H54 (cell line): Measurements from ENCODE around the gene ADGRG1.

Experiments
- DNase-seq: peaks from one replicate; pipeline ENCODE4 v3.0.0; 2011; ENCODE audit warnings: low spot score, mixed read lengths; ENCODE audit not compliant: insufficient read length
- FAIRE-seq: peaks from 3 replicates; lab custom pipeline; 2011; peaks lifted over from hg19 to GRCh38; lab: Jason Lieb, UNC
- POLR2A ChIP-seq: IDR thresholded peaks from 2 replicates; pipeline ENCODE4 v1.6.1; 2011; ENCODE audit warnings: low read depth, mild to moderate bottlenecking, low read length

Gene ADGRG1

DNA sequence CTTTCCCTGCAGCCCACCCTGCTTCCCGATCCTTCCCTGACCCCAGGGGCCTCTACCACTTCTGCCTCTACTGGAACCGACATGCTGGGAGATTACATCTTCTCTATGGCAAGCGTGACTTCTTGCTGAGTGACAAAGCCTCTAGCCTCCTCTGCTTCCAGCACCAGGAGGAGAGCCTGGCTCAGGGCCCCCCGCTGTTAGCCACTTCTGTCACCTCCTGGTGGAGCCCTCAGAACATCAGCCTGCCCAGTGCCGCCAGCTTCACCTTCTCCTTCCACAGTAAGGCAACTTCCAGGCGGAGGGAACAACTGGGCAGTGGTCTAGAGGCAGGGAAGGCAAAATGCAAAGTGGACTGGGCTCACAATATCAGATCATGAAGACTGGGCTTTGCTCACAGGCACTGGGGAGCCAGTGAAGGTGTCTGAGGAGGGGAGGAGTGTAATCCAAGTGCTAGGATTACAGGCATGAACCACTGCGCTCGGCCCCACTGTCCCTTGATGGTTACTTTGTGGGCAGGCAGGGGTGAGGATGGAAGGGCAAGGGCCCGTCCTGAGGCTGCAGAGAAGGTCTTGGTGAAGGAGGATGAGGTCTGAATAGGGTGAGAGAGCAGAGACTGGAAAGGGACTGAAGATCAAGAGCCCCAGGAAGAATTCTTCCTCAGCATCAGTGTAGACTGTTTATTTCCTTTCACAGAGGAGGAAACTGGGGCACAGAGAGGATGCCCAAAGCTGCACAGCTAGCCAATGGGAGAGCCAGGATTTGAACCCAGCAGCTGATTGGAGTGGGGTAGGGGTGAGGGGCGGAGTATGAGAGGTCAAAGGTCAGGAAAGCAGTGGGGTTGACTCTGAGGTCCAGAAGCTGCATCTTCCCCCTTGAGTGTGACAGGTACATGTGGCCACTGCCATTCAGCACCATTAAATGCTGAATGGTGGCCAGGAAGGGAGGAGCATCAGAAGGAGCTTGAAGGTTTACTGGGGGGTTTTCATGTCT is 23.2 kb downstream of the ADGRG1 start:
- no peak for TF ChIP-seq POLR2A
- no peak for DNase-seq
- no peak for FAIRE-seq

DNA sequence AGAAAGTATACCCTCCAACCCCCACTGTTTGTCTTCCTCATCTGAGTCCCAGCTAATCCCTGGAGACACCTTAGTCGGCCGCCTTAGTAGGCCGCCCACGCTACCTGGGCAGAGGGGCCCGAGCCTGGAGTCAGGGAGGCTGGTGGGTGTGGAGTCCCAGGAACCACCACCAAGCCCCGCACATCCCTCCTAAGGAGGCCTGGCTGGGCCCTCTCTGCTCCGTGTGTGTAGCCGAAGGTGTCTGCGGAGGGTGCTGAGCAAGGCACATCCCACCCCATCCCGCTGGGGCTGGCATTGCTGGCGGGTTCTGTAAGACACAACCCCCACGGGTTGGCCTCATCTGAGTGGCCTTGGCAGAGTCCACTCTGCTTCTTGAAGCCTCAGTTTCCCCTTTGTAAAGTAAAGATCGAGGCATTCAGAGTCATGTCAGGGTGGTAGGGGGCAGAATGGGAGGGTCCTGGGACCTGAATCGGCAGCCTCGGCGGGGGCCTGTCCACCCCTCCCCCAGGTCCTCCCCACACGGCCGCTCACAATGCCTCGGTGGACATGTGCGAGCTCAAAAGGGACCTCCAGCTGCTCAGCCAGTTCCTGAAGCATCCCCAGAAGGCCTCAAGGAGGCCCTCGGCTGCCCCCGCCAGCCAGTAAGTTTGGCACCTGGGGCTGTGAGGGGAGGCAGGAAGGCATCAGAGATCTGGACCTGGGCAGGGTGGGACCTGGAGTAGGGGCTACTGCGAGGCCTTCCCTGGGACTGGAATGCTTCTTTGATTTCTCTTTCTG is 24.5 kb downstream of the ADGRG1 start:
- no peak for TF ChIP-seq POLR2A
- no peak for DNase-seq
- FAIRE-seq = no peak

DNA sequence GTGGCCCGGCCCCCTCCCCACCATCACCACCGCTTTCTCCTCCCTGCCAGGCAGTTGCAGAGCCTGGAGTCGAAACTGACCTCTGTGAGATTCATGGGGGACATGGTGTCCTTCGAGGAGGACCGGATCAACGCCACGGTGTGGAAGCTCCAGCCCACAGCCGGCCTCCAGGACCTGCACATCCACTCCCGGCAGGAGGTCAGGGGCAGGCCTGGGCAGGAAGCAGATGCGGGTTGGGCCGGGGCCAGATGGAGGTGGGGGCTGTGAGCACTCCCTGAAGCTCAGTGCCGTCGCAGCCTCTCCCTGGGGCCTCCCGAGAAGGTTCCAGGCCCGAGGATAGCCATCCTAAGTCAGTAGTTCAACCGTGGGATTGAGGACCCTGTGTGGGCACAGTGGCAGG is 25.5 kb downstream of the ADGRG1 start:
- no peak for TF ChIP-seq POLR2A
- no peak for DNase-seq
- no peak for FAIRE-seq

DNA sequence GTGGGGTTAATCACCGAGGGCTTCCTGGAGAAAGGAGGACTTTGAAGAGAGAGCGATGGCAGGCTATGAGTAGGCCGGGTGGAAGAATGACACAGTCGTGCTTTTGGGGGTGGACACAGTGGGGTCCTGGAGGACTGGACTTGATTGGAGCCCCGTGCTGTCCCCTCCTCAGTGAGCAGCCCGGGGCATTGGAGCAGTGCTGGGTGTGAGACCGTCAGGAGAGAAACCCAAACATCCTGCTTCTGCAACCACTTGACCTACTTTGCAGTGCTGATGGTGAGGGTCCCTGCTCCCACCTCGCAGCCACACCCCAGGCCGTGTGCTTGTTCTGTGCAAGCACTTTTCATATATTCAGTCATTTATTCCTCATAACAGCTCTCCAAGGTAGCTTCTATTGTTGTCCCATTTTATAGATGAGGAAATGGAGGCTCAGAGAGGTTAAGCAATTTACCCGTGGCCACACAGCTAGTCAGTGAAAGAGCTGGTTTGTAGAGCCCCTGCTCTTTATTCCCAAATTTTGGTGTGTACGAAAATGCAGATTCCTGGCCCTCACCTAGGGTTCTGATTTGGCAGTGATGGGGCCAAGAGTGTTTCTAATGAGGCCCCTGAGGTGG is 28.0 kb downstream of the ADGRG1 start:
- no peak for FAIRE-seq
- TF ChIP-seq POLR2A = no peak
- DNase-seq = no peak

DNA sequence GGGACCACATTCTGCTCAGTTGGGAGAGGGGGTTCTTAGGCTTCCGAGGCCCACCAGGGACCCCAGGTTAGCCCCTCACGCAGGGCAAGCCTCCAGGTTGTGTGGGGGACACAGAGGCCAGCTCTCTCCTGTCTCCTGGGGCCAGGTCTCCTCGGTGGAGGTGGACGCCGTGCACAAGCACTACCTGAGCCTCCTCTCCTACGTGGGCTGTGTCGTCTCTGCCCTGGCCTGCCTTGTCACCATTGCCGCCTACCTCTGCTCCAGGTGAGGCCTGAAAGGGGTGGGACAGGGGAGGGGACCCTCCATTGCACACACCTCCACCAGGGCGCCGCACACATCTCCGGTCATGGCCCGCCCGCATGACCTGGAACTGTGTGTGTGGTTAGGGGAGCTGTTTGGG is 28.8 kb downstream of the ADGRG1 start:
- no peak for TF ChIP-seq POLR2A
- FAIRE-seq (no peak), DNase-seq (no peak)

DNA sequence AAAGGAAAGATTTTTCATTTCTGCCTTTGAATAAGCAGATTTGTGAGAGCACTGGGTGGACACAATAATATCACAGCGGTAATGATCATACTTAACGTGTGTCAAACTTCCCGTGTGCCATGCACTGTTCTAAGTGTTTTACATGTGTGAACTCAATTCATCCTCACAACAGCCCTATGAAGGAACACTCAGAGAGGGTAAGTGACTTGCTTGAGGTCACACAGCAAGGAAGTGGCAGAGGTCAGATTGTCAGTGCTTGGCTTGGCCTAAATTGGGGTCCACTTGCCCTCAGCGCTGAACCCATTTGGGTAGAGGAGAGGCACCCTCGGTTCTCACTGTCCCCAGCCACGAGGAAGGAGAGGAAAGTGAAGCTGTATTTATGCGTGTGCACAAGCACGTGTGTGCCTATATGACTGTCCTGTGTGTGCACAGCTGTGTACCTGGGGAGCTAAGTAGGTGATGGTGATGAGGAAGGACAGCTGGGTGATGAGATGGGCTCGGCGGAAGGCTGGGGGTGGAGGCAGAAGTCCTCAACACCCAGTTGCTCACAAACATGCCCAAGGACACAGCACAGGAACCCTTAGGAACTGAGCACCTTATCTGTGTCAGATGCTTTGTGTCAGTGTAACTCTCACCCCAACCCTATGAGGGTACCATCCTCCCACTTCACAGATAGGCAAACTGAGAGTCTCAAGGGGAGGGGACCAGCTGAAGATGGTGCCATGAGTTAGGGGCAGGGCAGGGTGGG is 29.9 kb downstream of the ADGRG1 start:
- FAIRE-seq (no peak), DNase-seq (no peak)
- TF ChIP-seq POLR2A = no peak

DNA sequence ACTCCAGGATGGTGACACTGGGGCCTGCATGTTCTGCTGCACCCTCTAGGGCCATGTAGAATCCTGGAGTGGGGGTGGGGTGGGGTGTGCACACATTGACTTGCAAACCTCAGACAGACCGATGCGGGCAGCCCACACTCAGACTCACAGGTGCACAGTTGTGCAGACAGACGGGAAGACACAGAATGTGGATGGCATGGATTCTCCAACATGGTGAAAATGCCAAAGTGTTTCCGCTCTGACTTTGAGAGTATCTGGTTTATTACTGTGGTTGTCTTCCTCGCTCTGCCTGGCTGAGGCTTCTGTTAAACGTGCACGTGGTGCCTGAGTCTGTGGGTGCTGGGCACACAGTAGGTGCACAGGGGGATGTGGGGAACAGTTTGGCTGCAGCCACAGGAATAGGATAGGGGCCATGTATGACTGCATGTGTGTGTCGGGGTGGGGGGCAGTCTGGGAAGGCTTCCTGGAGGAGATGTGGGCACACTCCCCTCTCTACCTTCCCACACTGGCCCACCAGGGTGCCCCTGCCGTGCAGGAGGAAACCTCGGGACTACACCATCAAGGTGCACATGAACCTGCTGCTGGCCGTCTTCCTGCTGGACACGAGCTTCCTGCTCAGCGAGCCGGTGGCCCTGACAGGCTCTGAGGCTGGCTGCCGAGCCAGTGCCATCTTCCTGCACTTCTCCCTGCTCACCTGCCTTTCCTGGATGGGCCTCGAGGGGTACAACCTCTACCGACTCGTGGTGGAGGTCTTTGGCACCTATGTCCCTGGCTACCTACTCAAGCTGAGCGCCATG is 30.6 kb downstream of the ADGRG1 start:
- no peak for FAIRE-seq
- DNase-seq = no peak
- no peak for TF ChIP-seq POLR2A

DNA sequence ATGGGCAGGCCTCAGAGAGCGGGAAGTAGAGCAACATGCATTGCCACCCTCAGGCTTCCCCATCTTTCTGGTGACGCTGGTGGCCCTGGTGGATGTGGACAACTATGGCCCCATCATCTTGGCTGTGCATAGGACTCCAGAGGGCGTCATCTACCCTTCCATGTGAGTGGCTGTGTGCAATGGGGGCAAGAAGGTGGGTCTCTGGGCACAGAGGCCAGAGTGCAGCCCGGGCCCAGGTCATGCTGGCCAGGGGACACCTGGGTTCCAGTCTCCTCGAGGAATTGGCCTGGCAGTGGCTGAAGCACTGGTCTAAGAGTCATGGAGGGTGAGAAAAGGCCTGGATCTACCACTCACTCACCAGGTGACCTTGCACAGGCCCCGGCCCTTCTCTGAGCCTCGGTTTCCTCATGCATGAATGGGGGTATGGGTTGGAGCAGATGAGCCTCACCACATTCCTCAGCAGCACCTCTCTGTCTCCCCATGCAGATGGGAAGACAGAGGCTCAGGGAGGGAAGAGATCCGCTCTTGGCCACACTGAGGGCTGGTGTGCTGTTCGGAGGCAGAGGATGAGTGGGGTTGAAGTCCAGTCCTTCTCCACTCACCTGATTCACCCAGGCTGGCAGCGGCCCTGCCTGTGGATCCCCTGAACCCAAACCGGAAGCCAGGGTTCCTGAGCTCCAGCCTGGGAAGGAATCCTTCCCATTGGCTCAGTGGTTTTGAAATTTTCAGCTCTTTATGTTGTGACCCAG is 32.5 kb downstream of the ADGRG1 start:
- no peak for FAIRE-seq
- DNase-seq = no peak
- no peak for TF ChIP-seq POLR2A

DNA sequence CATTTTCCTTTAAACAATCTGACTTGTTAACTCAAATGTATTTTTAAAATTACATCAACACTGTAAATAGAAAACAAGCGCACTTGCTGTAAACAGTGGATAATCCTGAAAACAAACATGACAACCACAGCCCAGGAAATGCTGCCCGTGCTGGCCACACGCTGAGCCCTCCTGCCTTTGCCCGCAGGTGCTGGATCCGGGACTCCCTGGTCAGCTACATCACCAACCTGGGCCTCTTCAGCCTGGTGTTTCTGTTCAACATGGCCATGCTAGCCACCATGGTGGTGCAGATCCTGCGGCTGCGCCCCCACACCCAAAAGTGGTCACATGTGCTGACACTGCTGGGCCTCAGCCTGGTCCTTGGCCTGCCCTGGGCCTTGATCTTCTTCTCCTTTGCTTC is 33.1 kb downstream of the ADGRG1 start:
- TF ChIP-seq POLR2A = no peak
- FAIRE-seq (no peak), DNase-seq (no peak)

DNA sequence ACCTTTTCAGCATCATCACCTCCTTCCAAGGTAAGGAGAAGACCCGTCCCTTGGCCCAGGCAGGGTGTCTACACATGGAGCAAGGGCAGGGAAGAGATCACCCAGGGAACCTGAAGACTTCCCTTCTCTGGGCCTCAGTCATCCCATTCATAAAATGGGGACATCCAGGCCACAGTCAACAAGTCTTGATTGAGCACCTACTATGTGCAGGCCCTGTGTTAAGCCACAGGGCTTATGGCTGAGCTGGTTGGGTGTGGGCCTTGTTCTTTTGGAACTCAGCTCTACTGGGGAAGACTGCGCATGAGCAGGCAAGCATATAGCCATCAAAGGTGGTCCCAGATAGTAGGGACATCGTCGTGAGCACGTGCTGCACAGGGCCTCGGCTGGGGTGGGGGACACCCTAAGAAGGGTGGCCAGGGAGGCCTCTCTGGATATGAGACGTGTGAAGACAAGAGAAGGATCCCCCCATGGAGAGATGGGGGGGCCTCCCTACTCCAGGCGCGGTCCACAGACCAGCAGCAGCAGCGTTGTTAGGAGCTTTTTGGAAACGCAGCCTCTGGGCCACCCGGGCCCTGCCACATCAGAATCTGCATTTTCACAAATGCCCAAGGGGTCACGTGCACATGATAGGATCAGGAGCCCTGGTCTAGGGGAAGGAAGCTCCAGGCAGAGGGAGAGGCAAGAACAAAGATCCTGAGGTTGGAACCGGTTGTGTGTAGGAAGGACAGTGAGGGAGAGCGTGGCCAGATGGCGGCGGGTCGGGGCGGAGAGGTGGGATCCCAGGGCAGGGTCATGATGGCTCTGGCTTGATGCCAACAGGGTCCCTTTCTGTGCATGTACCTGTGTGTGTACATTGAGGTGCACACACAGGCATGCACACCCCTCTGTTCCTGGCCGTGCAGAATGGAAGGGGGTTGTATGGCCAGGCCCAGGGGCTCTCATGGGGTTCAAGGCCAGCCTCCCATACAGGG is 33.8 kb downstream of the ADGRG1 start:
- FAIRE-seq (no peak), DNase-seq (no peak)
- TF ChIP-seq POLR2A = no peak

DNA sequence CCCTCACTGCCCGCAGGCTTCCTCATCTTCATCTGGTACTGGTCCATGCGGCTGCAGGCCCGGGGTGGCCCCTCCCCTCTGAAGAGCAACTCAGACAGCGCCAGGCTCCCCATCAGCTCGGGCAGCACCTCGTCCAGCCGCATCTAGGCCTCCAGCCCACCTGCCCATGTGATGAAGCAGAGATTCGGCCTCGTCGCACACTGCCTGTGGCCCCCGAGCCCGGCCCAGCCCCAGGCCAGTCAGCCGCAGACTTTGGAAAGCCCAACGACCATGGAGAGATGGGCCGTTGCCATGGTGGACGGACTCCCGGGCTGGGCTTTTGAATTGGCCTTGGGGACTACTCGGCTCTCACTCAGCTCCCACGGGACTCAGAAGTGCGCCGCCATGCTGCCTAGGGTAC is 35.0 kb downstream of the ADGRG1 start:
- no peak for TF ChIP-seq POLR2A
- DNase-seq (no peak), FAIRE-seq (no peak)
